ENCODE data around the gene NSA2. TPM values are rescaled to one million over a fixed set of nuclear protein-coding genes. Genes with fewer than 3 reads are reported as not detected.

Gene NSA2
- polyA plus RNA-seq, 1 experiment: 11.7 TPM

GRCh38 chr5:74765929-74766328 is 1.1 kb upstream of the NSA2 start:
- H3K36me3 ChIP-seq (ENCODE audit: control insufficient read depth, insufficient read depth, low read length): no peaks in the 10 kb centered on the region
- H3K27me3 ChIP-seq (ENCODE audit: control insufficient read depth, insufficient read depth, low read length): no peaks in the 10 kb centered on the region
- peak overlapping the region; percentile 95 for H3K4me3 ChIP-seq (ENCODE audit: low read depth, low read length)
- DNase-seq (ENCODE audit: low read depth): no peak
- POLR2A ChIA-PET: no interaction called here
- CTCF ChIA-PET: interaction anchor here (1.1 to 1.3 kb wide), 5 partner anchors 26 to 150 kb away, joined by 3 to 4 read pairs (median 3); no protein-coding TSS in a partner anchor
- no peak for TF ChIP-seq CTCF (IDR thresholded peaks at IDR 0.05; ENCODE audit: insufficient read depth, low read depth, low read length)

DNA sequence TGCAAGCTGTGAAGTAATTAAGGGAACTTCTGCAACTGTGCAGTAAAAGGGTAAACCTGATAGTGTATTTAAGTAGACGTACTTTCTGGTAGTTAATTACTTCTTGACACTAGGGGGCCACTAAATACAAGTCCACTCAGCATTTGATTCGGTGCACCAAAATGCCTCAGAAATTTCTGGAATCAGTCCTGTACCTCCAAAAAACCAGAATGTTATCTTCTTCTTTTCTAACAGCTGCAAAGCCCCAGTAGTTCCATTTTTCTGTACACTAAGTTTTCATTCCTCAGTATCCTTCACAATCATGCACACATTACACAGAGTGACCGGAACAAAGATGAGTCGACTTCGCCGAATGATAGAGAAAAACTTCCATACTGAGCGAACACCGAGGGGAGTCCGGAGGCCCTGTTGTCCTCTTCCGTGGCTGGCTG is 616 bp upstream of the NSA2 start:
- ChIA-PET POLR2A (interaction anchor here (0.6 kb wide), 1 partner anchor 49 kb away, joined by 3 read pairs; no protein-coding TSS in a partner anchor), CTCF (interaction anchor here (0.9 to 1.3 kb wide), 7 partner anchors 27 to 152 kb away, joined by 3 to 6 read pairs (median 4); no protein-coding TSS in a partner anchor)
- Histone ChIP-seq H3K27me3 (ENCODE audit: control insufficient read depth, insufficient read depth, low read length) (no peaks in the 10 kb centered on the region), H3K4me3 (ENCODE audit: low read depth, low read length) (peak overlapping the region; percentile 95), H3K36me3 (ENCODE audit: control insufficient read depth, insufficient read depth, low read length) (no peaks in the 10 kb centered on the region)
- peak; percentile 27 for TF ChIP-seq CTCF (IDR thresholded peaks at IDR 0.05; ENCODE audit: insufficient read depth, low read depth, low read length)
- no peak for DNase-seq (ENCODE audit: low read depth)

- H3K4me3 ChIP-seq (ENCODE audit: low read depth, low read length): peak overlapping the region; percentile 95
- H3K36me3 ChIP-seq (ENCODE audit: control insufficient read depth, insufficient read depth, low read length): no peaks in the 10 kb centered on the region
- H3K27me3 ChIP-seq (ENCODE audit: control insufficient read depth, insufficient read depth, low read length): no peaks in the 10 kb centered on the region
- POLR2A ChIA-PET: no interaction called here
- DNase-seq (ENCODE audit: low read depth): no peak
- CTCF ChIA-PET: interaction anchor here (1.0 kb wide), 1 partner anchor 34 kb away, joined by 6 read pairs; no protein-coding TSS in a partner anchor
- TF ChIP-seq CTCF (IDR thresholded peaks at IDR 0.05; ENCODE audit: insufficient read depth, low read depth, low read length): no peak
These were observed 497 bp downstream of the NSA2 start for GRCh38 chr5:74767579-74767913.

GRCh38 chr5:74772359-74772758 is 5.3 kb downstream of the NSA2 start:
- no peaks in the 10 kb centered on the region for H3K27me3 ChIP-seq (ENCODE audit: control insufficient read depth, insufficient read depth, low read length)
- peaks cover 1% of the 10 kb centered on the region; the same call in 1 of the 2 replicates for H3K36me3 ChIP-seq (ENCODE audit: control insufficient read depth, insufficient read depth, low read length)
- ChIA-PET POLR2A (interaction anchor here (0.6 kb wide), 1 partner anchor 1609 kb away, joined by 10 read pairs; no protein-coding TSS in a partner anchor), CTCF (no interaction called here)
- DNase-seq (ENCODE audit: low read depth): no peak
- no peak for TF ChIP-seq CTCF (IDR thresholded peaks at IDR 0.05; ENCODE audit: insufficient read depth, low read depth, low read length)
- H3K4me3 ChIP-seq (ENCODE audit: low read depth, low read length): no peak overlapping the region

- ChIA-PET CTCF (no interaction called here), POLR2A (no interaction called here)
- H3K36me3 ChIP-seq (ENCODE audit: control insufficient read depth, insufficient read depth, low read length): peaks cover 1% of the 10 kb centered on the region; the same call in 1 of the 2 replicates
These were observed 11.6 kb downstream of the NSA2 start for GRCh38 chr5:74778609-74779008.

More at GRCh38 chr5:74778609-74779008, 11.6 kb downstream of the NSA2 start:
- DNase-seq (ENCODE audit: low read depth): no peak
- Histone ChIP-seq H3K27me3 (ENCODE audit: control insufficient read depth, insufficient read depth, low read length) (no peaks in the 10 kb centered on the region), H3K4me3 (ENCODE audit: low read depth, low read length) (no peak overlapping the region)
- no peak for TF ChIP-seq CTCF (IDR thresholded peaks at IDR 0.05; ENCODE audit: insufficient read depth, low read depth, low read length)

Measured in BJ (cell line).